Measurements from ENCODE around the gene CST8.

Gene CST8

GRCh38 chr20:23490817-23491216 is at the start of gene CST8:
Gene CST8, plus strand, starts transcription at chr20:23491117. Its CDS starts 551 bp downstream, at chr20:23491668.
- TF ChIP-seq ZFX (IDR thresholded peaks at IDR 0.05): no peak
- TF ChIP-seq, protein P1, sequence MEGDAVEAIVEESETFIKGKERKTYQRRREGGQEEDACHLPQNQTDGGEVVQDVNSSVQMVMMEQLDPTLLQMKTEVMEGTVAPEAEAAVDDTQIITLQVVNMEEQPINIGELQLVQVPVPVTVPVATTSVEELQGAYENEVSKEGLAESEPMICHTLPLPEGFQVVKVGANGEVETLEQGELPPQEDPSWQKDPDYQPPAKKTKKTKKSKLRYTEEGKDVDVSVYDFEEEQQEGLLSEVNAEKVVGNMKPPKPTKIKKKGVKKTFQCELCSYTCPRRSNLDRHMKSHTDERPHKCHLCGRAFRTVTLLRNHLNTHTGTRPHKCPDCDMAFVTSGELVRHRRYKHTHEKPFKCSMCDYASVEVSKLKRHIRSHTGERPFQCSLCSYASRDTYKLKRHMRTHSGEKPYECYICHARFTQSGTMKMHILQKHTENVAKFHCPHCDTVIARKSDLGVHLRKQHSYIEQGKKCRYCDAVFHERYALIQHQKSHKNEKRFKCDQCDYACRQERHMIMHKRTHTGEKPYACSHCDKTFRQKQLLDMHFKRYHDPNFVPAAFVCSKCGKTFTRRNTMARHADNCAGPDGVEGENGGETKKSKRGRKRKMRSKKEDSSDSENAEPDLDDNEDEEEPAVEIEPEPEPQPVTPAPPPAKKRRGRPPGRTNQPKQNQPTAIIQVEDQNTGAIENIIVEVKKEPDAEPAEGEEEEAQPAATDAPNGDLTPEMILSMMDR (conservative IDR thresholded peaks at IDR 0.05): no peak
- no peak within 1 kb of the TSS for H3K27ac ChIP-seq

- TF ChIP-seq, protein P1 (conservative IDR thresholded peaks at IDR 0.05): peak; percentile 85
- no peak for TF ChIP-seq ZFX (IDR thresholded peaks at IDR 0.05)
- no peak overlapping the region for H3K27ac ChIP-seq
Observed at GRCh38 chr20:23441850-23442313, 49.0 kb upstream of the CST8 start.

DNA sequence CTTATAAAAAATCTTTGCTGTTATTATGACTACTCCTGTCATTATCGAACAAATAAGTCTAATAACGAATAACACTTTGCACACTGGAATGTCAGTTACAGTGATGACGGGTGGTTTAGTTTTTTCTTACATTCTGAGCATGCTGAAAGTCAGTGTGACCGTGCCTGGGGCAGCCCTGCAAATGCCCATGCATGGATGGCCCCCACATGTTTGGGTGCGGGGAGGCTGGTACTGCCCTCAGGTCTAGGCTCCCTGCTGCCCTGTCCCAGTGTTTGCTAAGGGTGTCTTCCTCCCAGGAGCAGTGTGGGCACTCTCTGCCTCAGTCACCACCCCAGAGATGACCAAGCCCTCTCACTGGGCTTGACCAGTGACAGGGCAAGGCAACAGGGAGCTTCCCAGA is 48.5 kb upstream of the CST8 start:
- TF ChIP-seq ZFX (IDR thresholded peaks at IDR 0.05): no peak
- TF ChIP-seq, protein P1 (conservative IDR thresholded peaks at IDR 0.05): no peak
- no peak overlapping the region for H3K27ac ChIP-seq

- H3K27ac ChIP-seq: no peak overlapping the region
- TF ChIP-seq, protein P1 (conservative IDR thresholded peaks at IDR 0.05): no peak
- no peak for TF ChIP-seq ZFX (IDR thresholded peaks at IDR 0.05)
Observed at GRCh38 chr20:23444859-23445258, 46.1 kb upstream of the CST8 start.

DNA sequence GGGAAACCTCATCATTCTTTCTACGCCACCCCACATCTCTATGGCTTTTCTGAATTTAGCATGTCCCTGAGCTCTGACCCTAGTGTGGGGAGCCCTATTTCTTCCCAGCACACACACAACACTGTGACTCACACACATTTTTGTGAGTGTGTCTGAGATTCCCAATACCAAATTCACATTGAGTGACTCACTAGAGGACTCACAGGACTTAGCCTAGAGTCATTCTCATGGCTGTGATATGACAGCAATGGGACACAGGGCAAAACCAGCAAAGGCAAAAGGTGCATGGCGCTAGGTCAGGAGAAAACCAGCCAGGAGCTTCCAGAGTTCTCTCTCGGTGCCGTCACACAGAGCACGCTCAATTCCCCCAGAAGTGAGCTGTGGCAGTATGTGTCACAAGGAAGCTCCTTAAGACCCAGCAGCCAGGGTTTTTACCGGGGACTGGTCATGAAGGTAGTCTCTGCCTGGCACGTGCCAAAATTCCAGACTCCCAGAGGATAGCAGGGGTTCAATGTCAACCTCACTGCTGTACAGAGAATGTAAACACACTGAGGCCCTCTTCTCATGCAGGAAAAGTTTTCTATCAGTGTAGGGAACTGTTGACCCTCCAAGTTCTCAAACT is 45.2 kb upstream of the CST8 start:
- no peak for TF ChIP-seq ZFX (IDR thresholded peaks at IDR 0.05)
- TF ChIP-seq, protein P1 (conservative IDR thresholded peaks at IDR 0.05): no peak
- no peak overlapping the region for H3K27ac ChIP-seq

DNA sequence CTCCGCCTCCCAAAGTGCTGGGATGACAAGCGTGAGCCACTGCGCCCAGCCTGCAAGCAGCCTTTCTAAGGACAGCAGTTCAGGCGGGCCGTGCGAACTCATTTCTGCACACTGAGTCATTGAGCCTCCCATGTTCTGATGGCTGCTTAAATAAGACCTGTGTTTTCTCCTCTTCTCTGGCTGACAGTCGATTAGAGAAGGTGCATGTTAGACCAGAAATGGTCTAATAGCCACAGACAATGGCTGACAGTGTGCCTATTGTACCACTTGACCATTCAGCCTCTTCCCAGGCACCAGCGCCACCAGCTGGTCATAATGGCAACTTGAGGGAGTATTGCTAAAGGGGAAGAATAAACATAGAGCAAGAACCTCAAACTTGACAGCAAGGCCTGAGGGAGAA is 44.4 kb upstream of the CST8 start:
- H3K27ac ChIP-seq: no peak overlapping the region
- TF ChIP-seq, protein P1 (conservative IDR thresholded peaks at IDR 0.05): peak; percentile 55
- no peak for TF ChIP-seq ZFX (IDR thresholded peaks at IDR 0.05)

DNA sequence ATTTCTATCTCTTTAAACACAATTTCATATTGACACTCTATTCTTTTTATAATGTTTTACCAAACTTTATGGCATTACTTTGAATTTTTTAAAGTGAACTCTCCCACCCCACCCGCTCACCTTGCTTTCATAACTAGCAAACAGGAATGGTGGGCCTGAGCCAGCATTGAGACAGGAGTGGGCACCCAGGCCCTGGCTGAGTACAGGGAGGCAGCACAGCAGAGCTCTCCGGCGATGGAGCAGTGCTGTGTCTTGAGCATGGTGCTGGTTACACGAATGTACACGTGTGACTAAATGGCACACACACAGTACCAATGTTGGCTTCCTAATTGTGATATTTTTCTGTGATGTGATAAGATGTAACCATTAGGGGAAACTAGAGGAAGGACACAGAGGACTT is 42.8 kb upstream of the CST8 start:
- H3K27ac ChIP-seq: no peak overlapping the region
- TF ChIP-seq, protein P1 (conservative IDR thresholded peaks at IDR 0.05): no peak
- TF ChIP-seq ZFX (IDR thresholded peaks at IDR 0.05): no peak

Measured in C4-2B (cell line).